Cortex of kidney (tissue), 1 donor: Measurements from ENCODE around the gene CENPVL1.
"Not testable (repeated sequence)": the region's sequence is repeated elsewhere in the genome, so short reads cannot be mapped to it uniquely, and the experiment has no call there.

Source experiments
- DNase-seq: peaks from one replicate; lab custom pipeline; 2025; lab: John Stamatoyannopoulos, UW

CENPVL1 gene

GRCh38 chrX:51710277-51711164 is at the start of gene CENPVL1:
Gene CENPVL1 (plus strand): TSS chrX:51710512. CDS start chrX:51710512, 0 bp downstream.
- not testable (repeated sequence) for DNase-seq

- DNase-seq = no peak
These were observed 44.3 kb upstream of the CENPVL1 start for GRCh38 chrX:51665981-51666380.

GRCh38 chrX:51679689-51680433 is 30.5 kb upstream of the CENPVL1 start:
- DNase-seq = not testable (repeated sequence)

GRCh38 chrX:51681808-51682719 is 28.2 kb upstream of the CENPVL1 start:
- not testable (repeated sequence) for DNase-seq

GRCh38 chrX:51682720-51683062 is 27.6 kb upstream of the CENPVL1 start, which contains the start of gene CENPVL2:
Gene CENPVL2 (minus strand): TSS chrX:51682831. CDS start chrX:51682831, 0 bp downstream.
- DNase-seq = not testable (repeated sequence)

GRCh38 chrX:51694254-51694653 is 16.1 kb upstream of the CENPVL1 start:
- DNase-seq = no peak

GRCh38 chrX:51697397-51697796 is 12.9 kb upstream of the CENPVL1 start:
- no peak for DNase-seq

- DNase-seq = not testable (repeated sequence)
These were observed 2.8 kb downstream of the CENPVL1 start for GRCh38 chrX:51712943-51713647.

- DNase-seq = no peak
These were observed 17.9 kb downstream of the CENPVL1 start for GRCh38 chrX:51728202-51728601.

- no peak for DNase-seq
These were observed 26.8 kb downstream of the CENPVL1 start for GRCh38 chrX:51737091-51737490.

- no peak for DNase-seq
These were observed 32.3 kb downstream of the CENPVL1 start for GRCh38 chrX:51742586-51742985.

- DNase-seq = no peak
These were observed 33.1 kb downstream of the CENPVL1 start, which contains the start of gene GSPT2 for GRCh38 chrX:51743179-51743957. Gene GSPT2 (plus strand): TSS chrX:51743442. CDS start chrX:51743627, 185 bp downstream.

- no peak for DNase-seq
These were observed 37.4 kb downstream of the CENPVL1 start for GRCh38 chrX:51747671-51748070.

- no peak for DNase-seq
These were observed 48.9 kb downstream of the CENPVL1 start for GRCh38 chrX:51759055-51759839.

GRCh38 chrX:51760657-51761056 is 50.3 kb downstream of the CENPVL1 start:
- DNase-seq = no peak
